ENCODE data around the gene RPL10A.
A peak's percentile ranks its signal among the peaks of the same experiment; 100 is the strongest.

Gene RPL10A

GRCh38 chr6:35491558-35492257 lies 23.5 kb downstream of the RPL10A start:
- DNase-seq (ENCODE audit: low read depth in 2 of 2): no peak

- DNase-seq (ENCODE audit: low read depth in 2 of 2): no peak
Observed at GRCh38 chr6:35492258-35492973, 24.2 kb downstream of the RPL10A start.

- DNase-seq (ENCODE audit: low read depth in 2 of 2): no peak
Observed at GRCh38 chr6:35492974-35493284, 24.7 kb downstream of the RPL10A start.

- no peak for DNase-seq (ENCODE audit: low read depth in 2 of 2)
Observed at GRCh38 chr6:35493307-35493983, 25.2 kb downstream of the RPL10A start.

- DNase-seq (ENCODE audit: low read depth in 2 of 2): no peak
Observed at GRCh38 chr6:35494161-35494563, 26.0 kb downstream of the RPL10A start.

- no peak for DNase-seq (ENCODE audit: low read depth in 2 of 2)
Observed at GRCh38 chr6:35495258-35496035, 27.2 kb downstream of the RPL10A start.

GRCh38 chr6:35496036-35496840 lies 28.0 kb downstream of the RPL10A start:
- no peak for DNase-seq (ENCODE audit: low read depth in 2 of 2)

GRCh38 chr6:35496841-35497570 lies 28.8 kb downstream of the RPL10A start, which contains the start of gene TEAD3:
Gene TEAD3, minus strand, starts transcription at chr6:35497079.
- DNase-seq (ENCODE audit: low read depth in 2 of 2): peak in 1 of 2 donors; percentile 17

- peak in 1 of 2 donors; percentile 23 for DNase-seq (ENCODE audit: low read depth in 2 of 2)
Observed at GRCh38 chr6:35497571-35498421, 29.6 kb downstream of the RPL10A start.

GRCh38 chr6:35498422-35499067 lies 30.3 kb downstream of the RPL10A start:
- no peak for DNase-seq (ENCODE audit: low read depth in 2 of 2)

- no peak for DNase-seq (ENCODE audit: low read depth in 2 of 2)
Observed at GRCh38 chr6:35499372-35499771, 31.2 kb downstream of the RPL10A start.

GRCh38 chr6:35500782-35501181 lies 32.6 kb downstream of the RPL10A start:
- no peak for DNase-seq (ENCODE audit: low read depth in 2 of 2)

GRCh38 chr6:35501784-35502183 lies 33.6 kb downstream of the RPL10A start:
- DNase-seq (ENCODE audit: low read depth in 2 of 2): no peak

GRCh38 chr6:35503534-35503933 lies 35.3 kb downstream of the RPL10A start:
- no peak for DNase-seq (ENCODE audit: low read depth in 2 of 2)

GRCh38 chr6:35505999-35506412 lies 37.8 kb downstream of the RPL10A start:
- DNase-seq (ENCODE audit: low read depth in 2 of 2): no peak

- no peak for DNase-seq (ENCODE audit: low read depth in 2 of 2)
Observed at GRCh38 chr6:35506536-35506935, 38.3 kb downstream of the RPL10A start.

- DNase-seq (ENCODE audit: low read depth in 2 of 2): no peak
Observed at GRCh38 chr6:35507221-35507620, 39.0 kb downstream of the RPL10A start.

- no peak for DNase-seq (ENCODE audit: low read depth in 2 of 2)
Observed at GRCh38 chr6:35508027-35508426, 39.8 kb downstream of the RPL10A start.

- DNase-seq (ENCODE audit: low read depth in 2 of 2): no peak
Observed at GRCh38 chr6:35508542-35508941, 40.3 kb downstream of the RPL10A start.
